MM.1S (cell line): ENCODE results near the gene ORAI1.

Source experiments
- DNase-seq: peaks from one replicate; pipeline ENCODE4 v3.0.0-alpha.2; 2015
- H2AFZ ChIP-seq: fragments of 300-600 bp; sonication (generic); 2 replicates; pipeline ENCODE4 v1.6.0; 2016; ENCODE audit warnings: antibody characterized with exemption, low read length
- H3F3A ChIP-seq: fragments of 300-600 bp; sonication (generic); 2 replicates; pipeline ENCODE4 v1.6.1; 2016; ENCODE audit warnings: mild to moderate bottlenecking, antibody characterized with exemption, low read length, moderate library complexity, mixed read lengths; ENCODE audit not compliant: insufficient read depth
- H3K27ac ChIP-seq: fragments of 300-600 bp; sonication (generic); 2 replicates; pipeline ENCODE4 v1.5.1; 2016; ENCODE audit warnings: mild to moderate bottlenecking, low read length
- H3K27me3 ChIP-seq: fragments of 300-600 bp; sonication (generic); replicated peaks from 2 replicates; pipeline ENCODE4 v1.6.0; 2016; ENCODE audit warnings: low read length; ENCODE audit not compliant: insufficient read depth
- H3K36me3 ChIP-seq: fragments of 300-600 bp; sonication (generic); replicated peaks from 2 replicates; pipeline ENCODE4 v1.6.1; 2016; ENCODE audit warnings: mild to moderate bottlenecking, low read length, mixed read lengths; ENCODE audit not compliant: insufficient read depth
- H3K4me1 ChIP-seq: fragments of 300-600 bp; sonication (generic); 2 replicates; pipeline ENCODE4 v1.6.1; 2016; ENCODE audit warnings: low read length, mixed read lengths
- H3K4me2 ChIP-seq: fragments of 300-600 bp; sonication (generic); 2 replicates; pipeline ENCODE4 v1.6.0; 2016; ENCODE audit warnings: low read depth, low read length
- H3K4me3 ChIP-seq: fragments of 300-600 bp; sonication (generic); 2 replicates; pipeline ENCODE4 v1.5.1; 2016; ENCODE audit warnings: low read length, mixed read lengths
- H3K79me2 ChIP-seq: fragments of 300-600 bp; sonication (generic); 2 replicates; pipeline ENCODE4 v1.6.1; 2016; ENCODE audit warnings: mixed run types, low read length, mixed read lengths
- H3K9ac ChIP-seq: fragments of 300-600 bp; sonication (generic); 2 replicates; pipeline ENCODE4 v1.6.1; 2016; ENCODE audit warnings: low read length, mixed read lengths
- H3K9me2 ChIP-seq: fragments of 300-600 bp; sonication (generic); replicated peaks from 2 replicates; pipeline ENCODE4 v1.6.1; 2016; ENCODE audit warnings: mild to moderate bottlenecking, low read length, mixed read lengths; ENCODE audit not compliant: insufficient read depth
- H3K9me3 ChIP-seq: fragments of 300-600 bp; sonication (generic); replicated peaks from 2 replicates; pipeline ENCODE4 v1.6.1; 2016; ENCODE audit warnings: mild to moderate bottlenecking, low read length, mixed read lengths; ENCODE audit not compliant: insufficient read depth
- H4K20me1 ChIP-seq: fragments of 300-600 bp; sonication (generic); 2 replicates; pipeline ENCODE4 v1.6.1; 2016; ENCODE audit warnings: mild to moderate bottlenecking, low read length, moderate library complexity, mixed read lengths; ENCODE audit not compliant: insufficient read depth
- EZH2 ChIP-seq: fragments of 300-600 bp; sonication (generic); optimal IDR thresholded peaks from 2 replicates; pipeline ENCODE3; 2017; ENCODE audit warnings: low read depth, mild to moderate bottlenecking, antibody characterized with exemption, low read length, mixed read lengths
- EZH2phosphoT487 ChIP-seq: fragments of 300-600 bp; sonication (generic); IDR thresholded peaks from 2 replicates; pipeline ENCODE4 v1.6.1; 2018; ENCODE audit warnings: antibody characterized with exemption, low read length
- TF ChIP-seq, protein P1 (sequence below): fragments of 300-600 bp; sonication (generic); IDR thresholded peaks from 2 replicates; pipeline ENCODE4 v1.5.1; 2016; ENCODE audit warnings: antibody characterized with exemption, low read length, mixed read lengths

Gene ORAI1

GRCh38 chr12:121603581-121603980 lies 22.7 kb upstream of the ORAI1 start:
- TF ChIP-seq, protein P1, sequence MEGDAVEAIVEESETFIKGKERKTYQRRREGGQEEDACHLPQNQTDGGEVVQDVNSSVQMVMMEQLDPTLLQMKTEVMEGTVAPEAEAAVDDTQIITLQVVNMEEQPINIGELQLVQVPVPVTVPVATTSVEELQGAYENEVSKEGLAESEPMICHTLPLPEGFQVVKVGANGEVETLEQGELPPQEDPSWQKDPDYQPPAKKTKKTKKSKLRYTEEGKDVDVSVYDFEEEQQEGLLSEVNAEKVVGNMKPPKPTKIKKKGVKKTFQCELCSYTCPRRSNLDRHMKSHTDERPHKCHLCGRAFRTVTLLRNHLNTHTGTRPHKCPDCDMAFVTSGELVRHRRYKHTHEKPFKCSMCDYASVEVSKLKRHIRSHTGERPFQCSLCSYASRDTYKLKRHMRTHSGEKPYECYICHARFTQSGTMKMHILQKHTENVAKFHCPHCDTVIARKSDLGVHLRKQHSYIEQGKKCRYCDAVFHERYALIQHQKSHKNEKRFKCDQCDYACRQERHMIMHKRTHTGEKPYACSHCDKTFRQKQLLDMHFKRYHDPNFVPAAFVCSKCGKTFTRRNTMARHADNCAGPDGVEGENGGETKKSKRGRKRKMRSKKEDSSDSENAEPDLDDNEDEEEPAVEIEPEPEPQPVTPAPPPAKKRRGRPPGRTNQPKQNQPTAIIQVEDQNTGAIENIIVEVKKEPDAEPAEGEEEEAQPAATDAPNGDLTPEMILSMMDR: no peak
- TF ChIP-seq EZH2phosphoT487: no peak
- no peak for TF ChIP-seq EZH2
- Histone ChIP-seq H3K9me3 (no peaks in the 10 kb centered on the region), H3K27ac (no peak overlapping the region), H3K4me2 (no peak overlapping the region), H4K20me1 (no peaks in the 10 kb centered on the region), H3K9ac (no peak overlapping the region), H3K9me2 (no peaks in the 10 kb centered on the region), H3K79me2 (no peaks in the 10 kb centered on the region), H3F3A (no peaks in the 10 kb centered on the region), H3K4me3 (no peak overlapping the region), H3K4me1 (no peaks in the 10 kb centered on the region), H2AFZ (no peak overlapping the region), H3K36me3 (no peaks in the 10 kb centered on the region), H3K27me3 (no peaks in the 10 kb centered on the region)
- DNase-seq: no peak

- no peak overlapping the region for H3K9ac ChIP-seq
- no peak overlapping the region for H3K4me3 ChIP-seq
- DNase-seq: no peak
- H3F3A ChIP-seq: no peaks in the 10 kb centered on the region
- no peaks in the 10 kb centered on the region for H3K36me3 ChIP-seq
- H3K4me1 ChIP-seq: no peaks in the 10 kb centered on the region
- H3K9me3 ChIP-seq: no peaks in the 10 kb centered on the region
- no peaks in the 10 kb centered on the region for H3K9me2 ChIP-seq
- H4K20me1 ChIP-seq: no peaks in the 10 kb centered on the region
- H3K4me2 ChIP-seq: no peak overlapping the region
- H3K27me3 ChIP-seq: no peaks in the 10 kb centered on the region
- TF ChIP-seq EZH2phosphoT487 (no peak), EZH2 (no peak)
- TF ChIP-seq, protein P1: no peak
- H3K79me2 ChIP-seq: no peaks in the 10 kb centered on the region
- H2AFZ ChIP-seq: no peak overlapping the region
- no peak overlapping the region for H3K27ac ChIP-seq
These were observed 18.0 kb upstream of the ORAI1 start for GRCh38 chr12:121608301-121608700.

DNA sequence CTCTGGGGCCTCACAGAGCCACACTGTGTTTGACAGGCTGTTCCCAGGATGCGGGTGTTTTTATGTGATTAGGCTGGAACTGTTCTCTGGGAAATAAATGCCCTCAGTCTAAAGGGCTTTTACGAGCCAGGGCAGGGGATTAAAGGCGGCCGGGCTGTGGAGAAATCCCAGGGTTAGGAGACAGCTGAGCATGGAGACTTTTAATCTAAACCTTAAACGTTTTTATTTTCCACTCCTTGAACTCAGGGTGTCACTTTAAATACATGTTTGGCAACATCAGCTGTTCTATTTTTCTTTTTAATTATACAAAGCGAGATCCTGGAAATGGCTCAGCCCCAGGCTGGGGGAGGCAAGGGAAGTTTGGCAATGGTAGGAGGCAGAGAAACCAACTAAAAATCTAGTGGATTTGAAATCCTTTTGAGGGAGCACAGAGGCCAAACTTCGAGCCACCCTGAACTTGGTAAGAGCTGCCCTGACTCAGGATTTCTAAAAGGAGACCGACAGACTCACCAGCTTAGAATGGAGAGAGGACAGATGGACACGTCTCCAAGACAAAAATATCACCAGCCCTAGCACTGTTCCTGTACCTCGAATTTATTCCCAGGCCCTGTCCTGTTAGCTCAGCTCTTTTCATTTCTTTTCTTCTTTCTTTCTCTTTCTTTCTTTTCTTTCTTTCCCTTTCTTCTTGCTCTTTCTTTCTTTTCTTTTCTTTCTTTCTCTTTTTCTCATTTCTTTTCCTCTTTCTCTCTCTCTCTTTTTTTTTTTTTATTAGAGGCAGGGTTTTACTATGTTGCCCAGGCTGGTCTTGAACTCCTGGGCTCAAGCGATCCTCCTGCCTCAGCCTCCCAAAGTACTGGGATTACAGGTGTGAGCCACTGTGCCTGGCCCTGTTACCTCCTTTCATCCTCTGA lies 15.8 kb upstream of the ORAI1 start:
- no peak overlapping the region for H2AFZ ChIP-seq
- H3K4me3 ChIP-seq: no peak overlapping the region
- no peaks in the 10 kb centered on the region for H3K79me2 ChIP-seq
- H3K27ac ChIP-seq: no peak overlapping the region
- H3K36me3 ChIP-seq: no peaks in the 10 kb centered on the region
- H3F3A ChIP-seq: no peaks in the 10 kb centered on the region
- DNase-seq: no peak
- H3K9ac ChIP-seq: no peak overlapping the region
- TF ChIP-seq EZH2 (no peak), EZH2phosphoT487 (no peak)
- TF ChIP-seq, protein P1: no peak
- no peak overlapping the region for H3K4me2 ChIP-seq
- H3K4me1 ChIP-seq: no peaks in the 10 kb centered on the region
- H3K9me2 ChIP-seq: no peaks in the 10 kb centered on the region
- H3K9me3 ChIP-seq: no peaks in the 10 kb centered on the region
- no peaks in the 10 kb centered on the region for H4K20me1 ChIP-seq
- H3K27me3 ChIP-seq: no peaks in the 10 kb centered on the region
